A673 (cell line): ENCODE data around the gene SGMS1. TPM values are rescaled to one million over a fixed set of nuclear protein-coding genes. Genes with fewer than 3 reads are reported as not detected.

Experiments used
- BruUV-seq: library from RNA; stranded (reverse); fragments of 400-500 nt; replicated peaks from 2 replicates; lab custom pipeline; 2021; lab: Mats Ljungman, UMichigan
- CTCF ChIA-PET: fragments of 300-600 bp; sonication (Branson Sonifier 250); formaldehyde crosslinking; loops from one replicate; lab custom pipeline; 2022; ENCODE audit warnings: antibody characterized with exemption; lab: Charles Lee
- POLR2A ChIA-PET: fragments of 300-600 bp; sonication (Branson Sonifier 250); formaldehyde crosslinking; loops from one replicate; lab custom pipeline; 2022; ENCODE audit warnings: antibody characterized with exemption; ENCODE audit not compliant: low non-redundant PET; lab: Charles Lee
- DNase-seq: peaks from one replicate; pipeline ENCODE4 v3.0.0-alpha.2; 2015; ENCODE audit warnings: low spot score
- H3K27ac ChIP-seq: fragments of 200-600 bp; sonication (generic); 2 replicates; pipeline ENCODE4 v1.5.1; 2016; ENCODE audit warnings: mixed run types, low read depth, mild to moderate bottlenecking, mixed read lengths, antibody characterized with exemption, low read length; ENCODE audit not compliant: poor library complexity, severe bottlenecking
- H3K27me3 ChIP-seq: fragments of 200-600 bp; sonication (generic); replicated peaks from 2 replicates; pipeline ENCODE4 v1.6.1; 2017; ENCODE audit warnings: mixed run types, low read depth, mild to moderate bottlenecking, mixed read lengths, antibody characterized with exemption, low read length; ENCODE audit not compliant: insufficient read depth, poor library complexity
- H3K36me3 ChIP-seq: fragments of 200-600 bp; sonication (generic); 2 replicates; pipeline ENCODE4 v1.6.1; 2016; ENCODE audit warnings: mixed run types, mild to moderate bottlenecking, mixed read lengths, antibody characterized with exemption, low read length; ENCODE audit not compliant: insufficient read depth, poor library complexity, severe bottlenecking
- H3K4me1 ChIP-seq: fragments of 200-600 bp; sonication (generic); 2 replicates; pipeline ENCODE4 v1.6.1; 2017; ENCODE audit warnings: mixed run types, mild to moderate bottlenecking, mixed read lengths, antibody characterized with exemption, low read length; ENCODE audit not compliant: insufficient read depth, poor library complexity, severe bottlenecking
- H3K4me3 ChIP-seq: fragments of 200-600 bp; sonication (generic); 2 replicates; pipeline ENCODE4 v1.5.1; 2016; ENCODE audit warnings: low read depth, mixed run types, mild to moderate bottlenecking, mixed read lengths, low read length; ENCODE audit not compliant: poor library complexity, severe bottlenecking
- H3K9me3 ChIP-seq: fragments of 200-600 bp; sonication (generic); 2 replicates; pipeline ENCODE4 v1.6.1; 2016; ENCODE audit warnings: mixed run types, low read depth, mild to moderate bottlenecking, mixed read lengths, antibody characterized with exemption, low read length; ENCODE audit not compliant: poor library complexity, severe bottlenecking
- EZH2 ChIP-seq: fragments of 200-600 bp; sonication (generic); IDR thresholded peaks from 2 replicates; pipeline ENCODE4 v1.6.1; 2017; ENCODE audit warnings: borderline replicate concordance, low read depth, mild to moderate bottlenecking, mixed read lengths, antibody characterized with exemption, low read length; ENCODE audit not compliant: poor library complexity, severe bottlenecking
- intact Hi-C: fragments of 100-400 bp; cut with micrococcal nuclease; formaldehyde crosslinking; loops from one replicate; pipeline ENCODE4 v1.10.0; 2022; ENCODE audit not compliant: unreplicated experiment
- total RNA-seq: library from RNA; stranded (reverse); gene quantifications from 2 replicates; pipeline ENCODE4 v1.2.3, GENCODE V29; 2021
- TF ChIP-seq, protein P1 (sequence below): fragments of 300-800, 200-600 bp; sonication (generic); conservative IDR thresholded peaks from 2 replicates; pipeline ENCODE4 v1.5.1; 2017; ENCODE audit warnings: low read depth, mild to moderate bottlenecking, antibody characterized with exemption, low read length, moderate library complexity, mixed read lengths

Gene SGMS1
- total RNA-seq, 1 experiment from 2014 or later: 13.0 TPM

DNA sequence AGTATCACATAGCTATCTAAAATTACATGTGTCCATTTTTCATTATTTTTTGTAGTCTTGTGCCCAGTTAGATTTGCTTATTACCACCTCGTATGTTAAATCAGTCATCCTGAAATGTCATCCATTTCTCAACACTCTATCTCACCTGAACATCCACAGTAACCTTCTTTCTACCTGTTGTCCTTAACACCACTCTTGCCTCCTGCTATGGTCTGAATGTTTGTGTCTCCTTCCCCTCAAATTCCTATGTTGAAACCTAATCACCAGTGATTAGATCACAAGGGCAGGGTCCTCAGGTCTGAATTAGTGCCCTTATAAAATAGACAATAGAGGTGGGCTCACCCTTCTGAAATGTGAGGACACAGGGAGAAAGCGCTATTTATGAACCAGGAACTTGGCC lies 292.3 kb downstream of the SGMS1 start:
- no peaks in the 10 kb centered on the region for H3K9me3 ChIP-seq
- H3K36me3 ChIP-seq: no peaks in the 10 kb centered on the region
- no peak for DNase-seq
- no peak overlapping the region for H3K4me3 ChIP-seq
- no peak overlapping the region for H3K27ac ChIP-seq
- TF ChIP-seq, protein P1, sequence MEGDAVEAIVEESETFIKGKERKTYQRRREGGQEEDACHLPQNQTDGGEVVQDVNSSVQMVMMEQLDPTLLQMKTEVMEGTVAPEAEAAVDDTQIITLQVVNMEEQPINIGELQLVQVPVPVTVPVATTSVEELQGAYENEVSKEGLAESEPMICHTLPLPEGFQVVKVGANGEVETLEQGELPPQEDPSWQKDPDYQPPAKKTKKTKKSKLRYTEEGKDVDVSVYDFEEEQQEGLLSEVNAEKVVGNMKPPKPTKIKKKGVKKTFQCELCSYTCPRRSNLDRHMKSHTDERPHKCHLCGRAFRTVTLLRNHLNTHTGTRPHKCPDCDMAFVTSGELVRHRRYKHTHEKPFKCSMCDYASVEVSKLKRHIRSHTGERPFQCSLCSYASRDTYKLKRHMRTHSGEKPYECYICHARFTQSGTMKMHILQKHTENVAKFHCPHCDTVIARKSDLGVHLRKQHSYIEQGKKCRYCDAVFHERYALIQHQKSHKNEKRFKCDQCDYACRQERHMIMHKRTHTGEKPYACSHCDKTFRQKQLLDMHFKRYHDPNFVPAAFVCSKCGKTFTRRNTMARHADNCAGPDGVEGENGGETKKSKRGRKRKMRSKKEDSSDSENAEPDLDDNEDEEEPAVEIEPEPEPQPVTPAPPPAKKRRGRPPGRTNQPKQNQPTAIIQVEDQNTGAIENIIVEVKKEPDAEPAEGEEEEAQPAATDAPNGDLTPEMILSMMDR: no peak
- TF ChIP-seq EZH2: no peak
- POLR2A ChIA-PET: no interaction called here
- peaks cover 13% of the 10 kb centered on the region for H3K4me1 ChIP-seq
- CTCF ChIA-PET: no interaction called here
- BruUV-seq: no TSS peak
- intact Hi-C loops: no loop called here
- H3K27me3 ChIP-seq: no peaks in the 10 kb centered on the region

DNA sequence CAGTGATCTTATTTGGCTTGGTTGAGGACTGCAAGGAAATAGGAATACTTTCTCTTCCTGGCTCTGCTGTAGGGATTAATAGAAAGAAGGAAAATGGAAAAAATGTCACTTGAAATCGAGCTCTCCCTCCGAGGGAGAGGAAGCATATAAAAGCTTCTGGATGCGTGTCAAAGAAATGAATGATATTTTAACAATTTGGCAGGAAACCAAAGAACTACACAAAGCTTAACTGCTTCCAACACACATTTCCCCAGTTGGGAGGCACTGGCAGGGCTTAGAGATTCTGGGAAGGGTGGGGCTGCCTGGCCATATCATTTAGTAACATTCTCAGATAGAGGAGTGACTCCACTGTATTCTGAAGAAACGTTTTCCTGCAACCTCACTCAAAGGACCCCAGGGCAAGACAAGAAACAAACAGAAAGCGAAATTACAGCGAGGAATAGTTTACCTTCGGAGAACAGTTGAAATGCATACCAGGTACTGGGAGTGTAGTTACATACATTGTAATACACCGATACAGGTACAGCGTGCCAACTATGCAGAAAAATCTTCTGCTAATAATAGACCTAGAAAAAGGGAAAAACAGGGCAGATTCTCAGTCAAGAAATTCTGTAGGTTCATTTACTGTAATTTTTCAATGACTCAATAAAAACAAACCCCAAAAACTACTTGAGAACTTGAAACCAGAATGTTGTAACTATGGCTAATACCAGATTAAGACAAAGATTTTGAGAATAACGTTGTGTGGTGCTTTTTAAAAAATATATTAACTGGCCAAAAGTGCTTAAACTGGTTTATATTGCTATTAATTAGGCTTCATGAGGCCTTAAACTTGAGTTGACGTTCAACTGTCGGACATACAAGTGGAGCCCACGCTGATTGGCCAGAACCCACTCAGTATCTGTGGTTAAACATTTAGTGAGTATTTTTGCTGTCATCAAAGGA lies 296.7 kb downstream of the SGMS1 start:
- DNase-seq: peak; percentile 85
- POLR2A ChIA-PET: no interaction called here
- TF ChIP-seq, protein P1: no peak
- TF ChIP-seq EZH2: no peak
- CTCF ChIA-PET: no interaction called here
- Histone ChIP-seq H3K4me1 (peaks cover 49% of the 10 kb centered on the region), H3K27me3 (no peaks in the 10 kb centered on the region), H3K9me3 (no peaks in the 10 kb centered on the region), H3K36me3 (no peaks in the 10 kb centered on the region), H3K4me3 (no peak overlapping the region), H3K27ac (peak overlapping the region; percentile 25)
- BruUV-seq: no TSS peak
- intact Hi-C loops: no loop called here

DNA sequence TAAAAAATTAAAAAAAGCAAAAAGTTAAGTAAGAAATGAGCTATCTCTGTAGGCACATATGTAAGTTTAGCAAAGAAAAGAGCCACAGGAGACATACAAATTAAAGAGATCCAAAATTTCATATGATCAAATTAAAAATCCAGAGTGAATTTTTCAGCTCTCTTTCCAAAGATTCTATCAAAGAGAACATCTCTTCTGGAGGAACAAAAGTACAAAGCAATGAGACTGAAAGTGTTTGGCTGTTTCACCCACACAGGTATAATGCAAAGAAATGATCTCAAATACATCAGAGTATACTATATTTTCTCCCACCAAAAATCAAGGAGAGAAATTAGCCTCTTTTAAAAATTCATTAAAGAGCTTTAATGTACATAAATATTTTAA lies 297.6 kb downstream of the SGMS1 start:
- no TSS peak for BruUV-seq
- H3K27ac ChIP-seq: peak overlapping the region; percentile 25
- H3K4me1 ChIP-seq: peaks cover 57% of the 10 kb centered on the region
- POLR2A ChIA-PET: no interaction called here
- no peaks in the 10 kb centered on the region for H3K36me3 ChIP-seq
- TF ChIP-seq EZH2: no peak
- TF ChIP-seq, protein P1: no peak
- H3K4me3 ChIP-seq: no peak overlapping the region
- CTCF ChIA-PET: no interaction called here
- intact Hi-C loops: no loop called here
- DNase-seq: no peak
- no peaks in the 10 kb centered on the region for H3K9me3 ChIP-seq
- H3K27me3 ChIP-seq: no peaks in the 10 kb centered on the region
